ENCODE measurements around the gene ZNF385B.

Gene ZNF385B

DNA sequence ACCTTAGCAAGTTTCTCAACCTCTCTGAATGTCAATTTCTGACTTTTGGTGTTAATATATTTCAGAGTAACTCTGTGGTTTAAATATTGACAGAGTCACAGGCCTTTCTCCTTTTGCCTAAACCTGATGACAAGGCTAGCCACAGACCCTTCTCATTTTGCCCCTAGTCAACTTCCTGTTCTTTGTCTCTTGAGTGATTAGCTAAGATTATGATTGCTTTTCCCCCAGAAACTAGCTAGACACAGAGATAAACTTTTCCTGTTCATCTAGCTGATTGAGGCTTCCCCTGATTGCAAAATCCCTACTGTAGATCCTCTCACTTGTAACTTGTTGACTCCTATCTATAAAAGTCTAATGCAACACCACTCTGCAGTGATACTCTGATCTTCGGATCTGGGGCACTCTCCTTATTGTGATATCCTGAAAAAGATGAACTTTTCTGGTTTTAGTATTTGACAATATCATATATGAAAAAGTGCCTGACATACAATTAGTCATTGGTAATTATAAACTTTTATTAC, 241.4 kb downstream of the ZNF385B start:
- no peak for DNase-seq

GRCh38 chr2:179614121-179614520, 247.3 kb downstream of the ZNF385B start:
- DNase-seq, result no peak

GRCh38 chr2:179613701-179614100, 247.7 kb downstream of the ZNF385B start:
- DNase-seq, result no peak

DNA sequence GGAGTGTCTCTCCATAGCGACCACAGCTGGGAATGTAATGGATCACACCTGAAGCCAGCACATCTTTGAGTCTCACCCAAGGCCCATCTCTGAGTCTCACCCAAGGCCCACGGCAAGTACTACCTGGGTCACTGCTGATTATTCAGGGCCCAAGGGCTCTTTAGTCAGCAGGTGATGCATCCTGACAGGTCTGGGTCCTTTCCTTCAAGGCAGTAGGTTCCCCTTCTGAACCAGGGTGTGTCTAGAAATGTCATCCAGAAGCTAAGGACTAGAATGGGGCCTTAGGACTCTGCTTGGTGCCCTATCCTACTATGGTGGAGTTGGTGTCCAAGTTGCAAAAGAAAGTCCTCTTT, 248.1 kb downstream of the ZNF385B start:
- no peak for DNase-seq

DNA sequence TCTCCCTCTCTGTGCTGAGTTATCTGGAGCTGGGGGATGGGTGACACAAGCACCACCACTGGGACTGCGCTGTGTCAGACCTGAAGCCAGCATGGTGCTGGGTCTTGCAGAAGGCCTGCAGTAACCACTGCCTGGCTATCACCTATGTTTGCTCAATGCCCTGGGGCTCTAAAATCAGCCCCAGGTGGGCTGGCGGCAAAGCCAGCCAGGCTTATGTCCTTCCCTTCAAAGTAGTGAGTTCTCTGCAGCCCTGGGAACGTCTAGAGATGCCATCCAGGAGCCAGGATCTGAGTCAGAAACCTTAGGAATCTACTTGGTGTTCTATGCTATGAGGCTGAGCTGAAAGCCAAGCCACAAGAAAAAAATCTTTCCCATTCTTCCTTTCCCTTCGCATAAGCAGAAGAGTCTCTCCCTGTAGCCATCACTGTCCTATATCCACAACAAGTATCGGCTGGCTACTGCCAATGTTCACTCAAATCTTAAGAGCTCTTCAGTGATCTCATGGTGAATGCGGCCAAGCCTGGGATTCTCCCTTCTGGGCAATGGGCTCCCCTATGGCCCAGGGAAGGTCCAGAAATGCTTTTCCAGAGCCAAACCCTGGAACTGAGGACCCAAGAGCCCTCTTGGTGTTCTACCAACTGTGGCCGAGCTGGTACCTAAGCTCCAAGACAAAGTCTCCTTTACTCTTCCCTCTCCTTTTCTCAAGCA, 248.7 kb downstream of the ZNF385B start:
- no peak for DNase-seq

DNA sequence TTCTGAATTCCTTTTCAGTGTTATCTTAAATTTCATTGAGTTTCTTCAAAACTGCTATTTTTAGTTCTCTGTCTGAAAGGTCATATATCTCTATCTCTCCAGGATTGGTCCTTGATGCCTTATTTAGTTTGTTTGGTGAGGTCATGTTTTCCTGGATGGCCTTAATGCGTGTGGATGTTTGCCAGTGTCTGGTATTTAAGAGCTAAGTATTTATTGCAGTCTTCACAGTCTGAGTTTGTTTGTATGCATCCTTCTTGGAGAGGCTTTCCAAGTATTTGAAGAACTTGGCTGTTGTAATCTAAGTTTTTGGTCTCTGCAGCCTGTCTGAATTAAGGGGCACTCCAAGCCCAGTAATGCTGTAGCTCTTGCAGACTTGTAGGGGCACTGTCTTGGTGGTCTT, 249.3 kb downstream of the ZNF385B start:
- no peak for DNase-seq

DNA sequence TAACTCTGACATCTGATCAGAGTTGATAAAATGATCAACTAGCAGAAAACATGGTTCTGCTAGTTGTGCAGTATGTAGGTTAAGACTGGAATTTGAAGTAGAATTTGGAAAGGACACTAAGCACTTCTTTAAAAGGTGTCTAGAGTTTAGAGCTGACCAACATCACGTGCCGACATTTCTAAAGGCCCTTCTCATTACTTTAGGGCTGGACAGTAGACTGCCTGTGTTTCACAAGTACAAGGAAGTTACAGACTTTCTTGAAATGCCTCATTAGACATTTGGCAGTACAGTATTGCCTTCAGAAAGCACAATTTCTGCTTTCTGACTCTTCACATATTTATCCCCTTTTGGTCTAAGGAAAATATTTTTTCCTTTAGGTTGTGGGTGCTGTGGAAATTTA, 255.3 kb downstream of the ZNF385B start:
- DNase-seq, result no peak

- DNase-seq, result no peak
Measured at GRCh38 chr2:179605341-179605740, 256.1 kb downstream of the ZNF385B start.

- no peak for DNase-seq
Measured at GRCh38 chr2:179604598-179604997, 256.8 kb downstream of the ZNF385B start.

DNA sequence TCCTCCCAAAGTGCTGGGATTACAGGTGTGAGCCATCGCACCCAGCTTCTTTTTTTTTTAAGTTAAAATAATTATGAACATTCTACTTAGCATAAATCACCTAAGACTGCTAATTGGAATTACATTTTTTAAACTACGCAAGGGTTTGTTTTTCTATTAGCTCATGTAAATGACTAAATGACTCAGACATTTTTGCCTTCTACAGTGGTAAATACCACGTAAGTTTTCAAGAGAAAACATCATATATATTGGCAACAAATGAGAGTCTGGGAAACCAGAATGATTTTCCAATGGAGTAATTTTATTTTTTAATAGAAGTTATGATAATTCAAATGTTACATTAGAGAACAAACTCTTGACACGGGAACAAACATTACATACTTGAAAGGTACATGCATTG, 259.0 kb downstream of the ZNF385B start:
- no peak for DNase-seq

GRCh38 chr2:179596018-179596417, 265.4 kb downstream of the ZNF385B start:
- no peak for DNase-seq

DNA sequence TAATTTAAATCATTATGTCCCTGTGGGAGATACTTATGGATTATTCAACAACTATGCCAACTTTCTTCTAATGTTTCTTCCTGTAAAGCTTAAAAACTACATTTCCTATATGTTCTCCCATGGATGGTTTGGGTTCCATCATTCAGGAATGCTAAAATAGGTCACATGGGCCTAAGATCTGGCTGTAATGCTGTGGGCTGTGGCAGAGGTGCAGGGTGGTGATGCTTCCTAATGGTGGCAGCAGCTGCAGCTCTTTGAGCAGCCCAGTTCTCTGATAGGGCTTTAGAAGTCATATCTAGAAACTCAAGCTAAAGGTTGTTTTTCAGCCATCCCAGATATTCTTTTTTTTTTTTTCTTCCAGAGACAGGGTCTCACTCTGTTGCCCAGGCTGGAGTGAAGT, 266.1 kb downstream of the ZNF385B start:
- no peak for DNase-seq

DNA sequence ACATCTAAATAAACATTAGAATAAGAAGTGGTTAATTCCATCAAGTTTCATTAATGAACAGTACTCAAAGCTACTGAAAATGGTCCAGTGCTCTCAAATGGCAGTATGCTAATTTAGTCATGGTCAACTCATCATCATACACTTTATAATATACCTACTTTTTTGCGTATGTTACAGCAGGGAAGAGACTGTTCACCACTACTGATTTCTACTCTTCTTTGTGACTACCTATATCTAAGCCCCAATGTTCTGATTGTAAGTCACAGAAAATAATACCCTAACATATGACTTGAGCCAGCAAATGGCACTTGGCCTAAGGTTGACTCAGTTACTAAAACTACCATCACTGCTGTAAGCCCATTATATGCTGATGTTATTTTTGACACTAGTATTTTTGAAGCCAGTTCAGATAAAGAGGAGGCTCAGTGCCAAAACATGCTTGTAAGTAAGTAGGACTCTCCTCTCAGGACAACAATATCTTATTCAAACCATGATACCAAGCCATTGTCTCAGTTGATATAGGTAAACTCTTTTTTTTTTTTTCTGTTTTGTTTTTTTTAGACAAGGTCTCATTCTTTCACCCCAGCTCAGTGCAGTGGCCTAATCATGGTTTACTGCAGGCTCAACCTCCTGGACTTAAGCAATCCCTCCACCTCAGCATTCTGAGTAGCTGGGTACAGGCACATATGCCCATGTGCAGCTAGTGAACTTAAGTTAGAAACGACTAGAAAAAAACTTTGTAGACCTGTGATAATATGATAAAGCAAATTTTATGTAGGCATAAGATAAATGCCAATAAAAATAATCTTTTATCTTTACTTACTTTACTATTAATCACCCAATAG, 266.9 kb downstream of the ZNF385B start:
- DNase-seq, result no peak

GRCh38 chr2:179593323-179593722, 268.1 kb downstream of the ZNF385B start:
- DNase-seq, result no peak

DNA sequence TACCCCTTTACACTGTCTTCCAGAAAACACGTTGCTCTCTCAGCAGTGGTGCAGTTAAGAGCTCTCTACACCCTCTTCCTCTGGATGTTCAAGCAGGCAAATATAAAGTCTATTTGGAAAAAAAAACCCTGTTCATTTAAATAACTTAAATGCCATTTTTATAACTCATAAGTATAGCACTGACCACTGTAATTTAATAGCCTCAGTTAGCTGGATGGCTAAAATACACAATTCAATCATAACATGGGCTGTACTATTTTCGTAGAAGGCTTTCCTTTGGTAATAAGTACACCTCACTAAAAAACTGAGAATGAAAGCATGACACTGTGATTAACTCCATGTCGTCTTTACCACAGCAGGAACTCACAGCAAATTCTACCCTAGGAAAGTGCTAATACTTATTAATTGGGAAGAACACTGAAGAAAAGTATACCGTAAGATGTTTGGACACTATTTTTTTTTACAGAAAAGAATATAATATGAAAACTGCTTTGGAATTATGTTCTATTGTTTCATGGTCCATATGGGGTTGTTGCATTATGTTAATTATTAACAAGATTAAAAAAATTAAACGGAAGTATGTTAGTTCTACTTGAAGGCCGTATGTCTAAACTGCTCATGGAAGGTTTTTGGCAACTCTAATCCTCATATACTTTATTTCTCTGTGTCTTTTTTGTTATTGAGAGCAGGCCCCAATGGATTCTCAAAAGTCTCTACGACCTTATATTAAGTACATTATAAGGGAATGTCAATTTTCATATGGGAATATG, 269.1 kb downstream of the ZNF385B start:
- no peak for DNase-seq

DNA sequence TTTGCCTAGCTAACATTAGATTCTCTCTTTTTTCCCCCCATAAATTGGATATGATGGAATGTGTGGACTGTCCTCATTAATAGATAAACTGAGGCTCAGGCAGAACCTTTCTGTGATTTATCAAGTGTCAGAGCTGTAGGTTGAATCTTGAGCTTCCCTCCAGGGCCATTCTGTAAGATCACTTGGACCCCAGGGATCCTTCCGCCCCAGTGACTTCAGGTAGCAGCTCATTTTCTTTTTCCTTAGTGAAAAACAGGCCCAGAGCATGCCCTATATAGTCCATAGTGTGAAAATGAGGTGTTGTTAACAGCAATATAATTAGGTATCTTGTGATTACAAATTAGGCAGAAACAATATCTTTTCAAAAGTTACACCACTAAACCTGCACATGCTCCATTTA, 269.7 kb downstream of the ZNF385B start:
- no peak for DNase-seq

- no peak for DNase-seq
Measured at GRCh38 chr2:179588486-179589145, 272.8 kb downstream of the ZNF385B start.

DNA sequence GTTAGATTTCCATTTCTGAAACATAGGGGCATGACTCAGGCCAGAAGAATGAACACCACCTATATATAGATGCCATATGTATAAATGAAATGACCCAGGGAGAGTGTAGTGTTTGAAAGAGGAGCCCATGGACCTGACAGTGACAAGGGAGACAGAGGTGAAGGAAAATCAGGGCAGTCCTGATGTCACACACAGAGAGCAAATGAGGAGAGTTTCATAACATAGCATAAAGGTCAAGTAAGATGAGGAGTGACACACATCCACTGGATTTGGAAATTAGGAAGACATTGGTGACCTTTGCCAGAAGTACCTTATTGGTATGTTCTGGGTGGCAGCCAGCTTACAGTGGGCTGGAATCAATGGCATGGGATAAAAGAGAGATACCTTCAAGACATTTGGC, 276.7 kb downstream of the ZNF385B start:
- no peak for DNase-seq

DNA sequence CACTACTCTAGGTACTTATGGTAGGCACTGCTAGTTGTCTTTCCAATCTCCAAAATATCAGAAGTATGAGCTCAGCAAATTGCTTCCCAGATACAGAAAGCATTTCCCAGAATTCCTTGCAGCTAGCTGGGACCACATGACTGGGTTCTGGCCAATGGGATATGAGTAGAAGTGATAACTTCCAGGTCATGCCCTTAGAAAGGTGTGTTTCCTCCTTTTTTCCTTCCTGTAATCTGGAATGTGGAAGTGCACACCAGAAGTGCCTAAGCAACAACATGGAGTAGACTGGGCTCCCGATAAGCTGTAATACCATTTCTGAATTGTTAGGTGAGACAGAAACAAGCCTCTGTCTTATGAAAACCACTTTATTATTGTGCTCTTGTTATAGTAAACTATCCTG, 279.8 kb downstream of the ZNF385B start:
- DNase-seq, result no peak

DNA sequence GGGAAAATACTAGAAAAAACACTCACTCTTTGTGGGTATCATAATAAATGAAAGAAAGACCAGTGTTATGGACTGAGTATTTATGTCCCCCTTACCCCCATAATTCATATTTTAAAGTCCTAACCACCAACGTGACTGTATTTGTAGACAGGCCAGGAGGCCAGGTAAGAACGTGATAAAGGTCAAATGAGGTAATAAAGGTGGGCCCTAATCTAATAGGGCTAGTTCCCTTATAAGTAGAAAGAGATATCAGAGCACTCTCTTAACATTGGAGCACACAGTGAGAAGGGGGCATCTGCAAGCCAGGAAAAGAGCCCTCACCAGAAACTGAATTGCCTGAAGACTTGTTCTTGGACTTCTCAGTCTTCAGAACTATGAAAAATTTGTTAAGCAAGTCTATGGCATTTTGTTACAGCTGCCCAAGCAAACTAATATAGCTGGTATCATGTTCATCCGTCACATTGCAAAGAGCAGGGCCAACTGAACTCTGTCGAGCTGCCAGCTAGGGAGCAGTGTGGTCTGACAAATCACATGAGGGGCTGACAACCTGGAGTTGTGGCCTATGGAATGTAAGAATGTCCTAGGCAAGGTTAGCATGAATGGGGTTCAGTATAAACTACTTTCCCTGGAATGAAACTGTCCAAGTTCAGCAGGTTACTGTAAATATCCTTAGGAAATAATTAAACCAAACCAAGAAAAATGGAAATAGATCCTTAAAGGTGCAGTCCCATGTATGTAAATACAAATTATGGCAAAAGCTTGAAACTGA, 280.9 kb downstream of the ZNF385B start:
- no peak for DNase-seq

DNA sequence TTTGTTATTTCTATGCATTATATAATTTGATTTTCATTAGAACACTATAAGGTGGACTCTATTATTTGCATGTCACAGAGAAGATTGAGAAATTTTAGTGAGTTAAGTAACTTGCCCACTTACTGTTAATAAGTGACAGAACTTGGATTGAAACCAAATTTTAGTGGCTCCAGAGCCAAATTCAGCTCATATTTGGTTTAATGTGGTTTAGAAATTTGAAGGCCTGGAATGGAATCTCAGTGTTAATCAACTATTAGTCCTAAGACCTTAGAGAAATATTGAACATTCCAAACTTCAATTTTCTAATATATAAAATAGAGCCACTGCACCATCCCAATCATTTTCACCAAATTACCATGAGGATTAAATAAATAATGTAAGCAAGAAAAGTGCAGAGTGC, 281.6 kb downstream of the ZNF385B start:
- DNase-seq, result no peak
